Endothelial cell of umbilical vein (primary cell): ENCODE results near the gene ALDH1A2. TPM values are rescaled to one million over a fixed set of nuclear protein-coding genes. Genes with fewer than 3 reads are reported as not detected.

Experiments used
- BruUV-seq: library from RNA; stranded (reverse); fragments of 400-500 nt; replicated peaks from 2 replicates; lab custom pipeline; 2021; lab: Mats Ljungman, UMichigan
- CTCF ChIA-PET: fragments of 300-600, 350-600 bp; sonication (Branson Sonifier 250); formaldehyde crosslinking; loops from one replicate; lab custom pipeline; 2021; ENCODE audit warnings: antibody characterized with exemption, inconsistent platforms; lab: Charles Lee
- POLR2A ChIA-PET: fragments of 300-600, 350-600 bp; sonication (Branson Sonifier 250); formaldehyde crosslinking; loops from one replicate; lab custom pipeline; 2021; ENCODE audit warnings: antibody characterized with exemption, inconsistent platforms; lab: Charles Lee
- DNase-seq: peaks from one replicate; pipeline ENCODE4 v3.0.0-alpha.2; 2011; ENCODE audit warnings: low read depth, low spot score
- FAIRE-seq: peaks from 2 replicates; lab custom pipeline; 2011; peaks lifted over from hg19 to GRCh38; lab: Jason Lieb, UNC
- H2AFZ ChIP-seq: 2 replicates; pipeline ENCODE4 v1.6.0; 2012; ENCODE audit warnings: low read depth, low read length, control low read depth, inconsistent platforms
- H3K27ac ChIP-seq: 2 replicates; pipeline ENCODE4 v1.5.1; 2011; ENCODE audit warnings: low read depth, mild to moderate bottlenecking, control low read depth, low read length, moderate library complexity; ENCODE audit not compliant: insufficient read depth
- H3K27me3 ChIP-seq, 2 experiments: 2 replicates each; pipeline versions ENCODE4 v1.6.0 to v1.6.1; 2011; ENCODE audit warnings: low read length in 2 of 2, mixed read lengths in 1 of 2; ENCODE audit not compliant: control insufficient read depth in 2 of 2, insufficient read depth in 2 of 2
- H3K36me3 ChIP-seq, 2 experiments: 2 replicates in 1 of 2; 3 replicates in 1 of 2; pipeline ENCODE4 v1.5.1; 2011; ENCODE audit warnings: low read length in 2 of 2, mild to moderate bottlenecking in 1 of 2, moderate library complexity in 1 of 2; ENCODE audit not compliant: control insufficient read depth in 2 of 2, insufficient read depth in 2 of 2; ENCODE audit errors: extremely low read depth in 1 of 2
- H3K4me1 ChIP-seq: 3 replicates; pipeline ENCODE4 v1.5.1; 2011; ENCODE audit warnings: mild to moderate bottlenecking, low read length; ENCODE audit not compliant: control insufficient read depth, insufficient read depth; ENCODE audit errors: extremely low read depth
- H3K4me2 ChIP-seq: 2 replicates; pipeline ENCODE4 v1.6.1; 2011; ENCODE audit warnings: low read length, control low read depth, mixed read lengths; ENCODE audit not compliant: insufficient read depth
- H3K4me3 ChIP-seq, 3 experiments: fragments of 200-600 bp in 1 of 3; sonication (generic), shearing (Covaris generic) in 1 of 3; replicated peaks in 1 of 3; 2 replicates each; pipeline ENCODE4 v1.5.1; 2011 to 2016; ENCODE audit warnings: control low read depth in 3 of 3, low read length in 3 of 3, mild to moderate bottlenecking in 2 of 3, inconsistent platforms in 1 of 3, low read depth in 1 of 3, moderate library complexity in 1 of 3; ENCODE audit not compliant: insufficient read depth in 1 of 3
- H3K79me2 ChIP-seq: 2 replicates; pipeline ENCODE4 v1.6.0; 2012; ENCODE audit warnings: low read length, inconsistent platforms; ENCODE audit not compliant: control insufficient read depth, insufficient read depth
- H3K9ac ChIP-seq: replicated peaks from 2 replicates; pipeline ENCODE3; 2011; ENCODE audit warnings: low read length, control low read depth; ENCODE audit not compliant: insufficient read depth; ENCODE audit errors: extremely low read depth
- H3K9me1 ChIP-seq: replicated peaks from 3 replicates; pipeline ENCODE4 v1.6.0; 2011; ENCODE audit warnings: mild to moderate bottlenecking, low read length; ENCODE audit not compliant: control insufficient read depth, insufficient read depth; ENCODE audit errors: extremely low read depth
- H3K9me3 ChIP-seq: replicated peaks from 2 replicates; pipeline ENCODE4 v1.5.1; 2012; ENCODE audit warnings: low read length, inconsistent platforms; ENCODE audit not compliant: control insufficient read depth, insufficient read depth
- H4K20me1 ChIP-seq: replicated peaks from 2 replicates; pipeline ENCODE3; 2011; ENCODE audit warnings: mild to moderate bottlenecking, low read length; ENCODE audit not compliant: control insufficient read depth, insufficient read depth; ENCODE audit errors: extremely low read depth
- EZH2 ChIP-seq: IDR thresholded peaks from 2 replicates; pipeline ENCODE4 v1.6.1; 2012; ENCODE audit warnings: borderline replicate concordance, low read depth, mild to moderate bottlenecking, moderate library complexity, low read length, inconsistent platforms; ENCODE audit not compliant: severe bottlenecking
- GATA2 ChIP-seq: IDR thresholded peaks from 2 replicates; pipeline ENCODE4 v1.7.0; 2011; ENCODE audit warnings: low read depth, mild to moderate bottlenecking, moderate library complexity, mixed read lengths, low read length; ENCODE audit not compliant: insufficient read length, insufficient read depth
- JUN ChIP-seq: IDR thresholded peaks from 2 replicates; pipeline ENCODE4 v1.6.1; 2011; ENCODE audit warnings: borderline replicate concordance, low read depth; ENCODE audit not compliant: insufficient read length, insufficient read depth
- MYC ChIP-seq: IDR thresholded peaks from one replicate; pipeline ENCODE4 v1.6.1; 2011; ENCODE audit warnings: mild to moderate bottlenecking, low read depth, low read length
- POLR2AphosphoS5 ChIP-seq: IDR thresholded peaks from 2 replicates; pipeline ENCODE4 v1.6.1; 2012; ENCODE audit warnings: low read depth, mild to moderate bottlenecking, control low read depth, low read length, moderate library complexity; ENCODE audit not compliant: insufficient read depth
- dilution Hi-C: fragments of 300-500 bp; cut with MboI; formaldehyde crosslinking; loops from one replicate; pipeline ENCODE4 v1.15.0; 2019; ENCODE audit warnings: low sequenced_read_pairs; ENCODE audit not compliant: extremely low pct_ligation_motif_present
- intact Hi-C: fragments of 100-400 bp; cut with micrococcal nuclease; formaldehyde crosslinking; loops from one replicate; pipeline ENCODE4 v1.10.0; 2022
- polyA plus RNA-seq, 4 experiments: library from polyadenylated mRNA; depleted of rRNA in 3 of 4; stranded (reverse) in 3 of 4; unstranded in 1 of 4; fragments of >200 nt; gene quantifications; 2 replicates each; pipeline versions ENCODE4 v1.2.1 to v1.2.3, GENCODE V29; 2011 to 2012; ENCODE audit warnings: missing spikeins in 1 of 4
- total RNA-seq: library from RNA; stranded (reverse); gene quantifications from 2 replicates; pipeline ENCODE4 v1.2.3, GENCODE V29; 2021
- TF ChIP-seq, protein P1 (sequence below): IDR thresholded peaks from 2 replicates; pipeline ENCODE4 v1.6.1; 2011; ENCODE audit not compliant: insufficient read depth, insufficient read length
- TF ChIP-seq, protein P2 (sequence below), 2 donors: IDR thresholded peaks; 1 replicate in 1 of 2; 2 replicates in 1 of 2; pipeline ENCODE4 v1.5.1; 2011; ENCODE audit warnings: low read length in 2 of 2, mild to moderate bottlenecking in 2 of 2, moderate library complexity in 2 of 2, control low read depth in 1 of 2, inconsistent platforms in 1 of 2, low read depth in 1 of 2; ENCODE audit not compliant: insufficient read depth in 1 of 2; ENCODE audit errors: extremely low read depth in 1 of 2

Gene ALDH1A2
- total and polyA plus RNA-seq, 2 donors (not counting 3 experiments of a cell fraction or from before 2014, with no cell fraction given): 16.3 to 34.9 TPM

DNA sequence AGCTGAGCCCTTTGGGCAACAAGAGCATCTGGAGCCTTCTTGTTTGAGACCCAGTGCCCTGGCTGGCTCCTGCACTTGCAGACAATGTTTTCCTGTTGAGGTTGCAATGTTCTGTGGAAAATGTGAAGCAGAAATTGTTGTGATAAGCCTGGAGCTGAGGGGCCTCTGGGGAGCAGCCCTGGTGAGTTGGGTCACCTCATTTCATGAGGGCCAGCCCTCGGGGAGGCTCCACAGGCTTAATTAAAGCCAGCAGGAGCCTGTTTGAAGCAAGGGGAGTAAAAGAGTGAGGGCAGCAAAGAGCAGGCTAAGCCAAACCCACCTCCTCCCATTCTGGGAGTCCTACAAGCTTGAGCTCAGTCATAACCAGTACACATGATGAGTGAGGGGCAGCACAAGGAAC is 154.3 kb downstream of the ALDH1A2 start:
- no TSS peak for BruUV-seq
- H3K27ac ChIP-seq: no peak overlapping the region
- no peak overlapping the region for H3K4me3 ChIP-seq
- TF ChIP-seq, protein P1, sequence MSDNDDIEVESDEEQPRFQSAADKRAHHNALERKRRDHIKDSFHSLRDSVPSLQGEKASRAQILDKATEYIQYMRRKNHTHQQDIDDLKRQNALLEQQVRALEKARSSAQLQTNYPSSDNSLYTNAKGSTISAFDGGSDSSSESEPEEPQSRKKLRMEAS: no peak
- TF ChIP-seq EZH2: no peak
- no peak for TF ChIP-seq GATA2
- TF ChIP-seq POLR2AphosphoS5: no peak
- TF ChIP-seq, protein P2, sequence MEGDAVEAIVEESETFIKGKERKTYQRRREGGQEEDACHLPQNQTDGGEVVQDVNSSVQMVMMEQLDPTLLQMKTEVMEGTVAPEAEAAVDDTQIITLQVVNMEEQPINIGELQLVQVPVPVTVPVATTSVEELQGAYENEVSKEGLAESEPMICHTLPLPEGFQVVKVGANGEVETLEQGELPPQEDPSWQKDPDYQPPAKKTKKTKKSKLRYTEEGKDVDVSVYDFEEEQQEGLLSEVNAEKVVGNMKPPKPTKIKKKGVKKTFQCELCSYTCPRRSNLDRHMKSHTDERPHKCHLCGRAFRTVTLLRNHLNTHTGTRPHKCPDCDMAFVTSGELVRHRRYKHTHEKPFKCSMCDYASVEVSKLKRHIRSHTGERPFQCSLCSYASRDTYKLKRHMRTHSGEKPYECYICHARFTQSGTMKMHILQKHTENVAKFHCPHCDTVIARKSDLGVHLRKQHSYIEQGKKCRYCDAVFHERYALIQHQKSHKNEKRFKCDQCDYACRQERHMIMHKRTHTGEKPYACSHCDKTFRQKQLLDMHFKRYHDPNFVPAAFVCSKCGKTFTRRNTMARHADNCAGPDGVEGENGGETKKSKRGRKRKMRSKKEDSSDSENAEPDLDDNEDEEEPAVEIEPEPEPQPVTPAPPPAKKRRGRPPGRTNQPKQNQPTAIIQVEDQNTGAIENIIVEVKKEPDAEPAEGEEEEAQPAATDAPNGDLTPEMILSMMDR (IDR thresholded peaks at IDR 0.05; ENCODE audit: extremely low read depth in 1 of 2, insufficient read depth in 1 of 2, low read depth in 1 of 2, low read length in 2 of 2): no peak
- TF ChIP-seq JUN: no peak
- TF ChIP-seq MYC: no peak
- DNase-seq: peak; percentile 21
- H3K36me3 ChIP-seq: no peaks in the 10 kb centered on the region
- no peaks in the 10 kb centered on the region for H3K9me1 ChIP-seq
- H3K9ac ChIP-seq: no peak overlapping the region
- ChIA-PET CTCF (interaction anchor here (0.7 to 1.6 kb wide), 2 partner anchors 11 to 24 kb away, joined by 3 to 4 read pairs; no protein-coding TSS in a partner anchor), POLR2A (no interaction called here)
- no peak overlapping the region for H2AFZ ChIP-seq
- dilution Hi-C loops: no loop called here
- no peaks in the 10 kb centered on the region for H4K20me1 ChIP-seq
- no peaks in the 10 kb centered on the region for H3K9me3 ChIP-seq
- no peak overlapping the region for H3K4me2 ChIP-seq
- FAIRE-seq: no peak
- H3K79me2 ChIP-seq: no peaks in the 10 kb centered on the region
- H3K4me1 ChIP-seq: peaks cover 7% of the 10 kb centered on the region
- H3K27me3 ChIP-seq: no peaks in the 10 kb centered on the region
- intact Hi-C loops: no loop called here
